ENCODE data around the gene MEF2B. TPM values are rescaled to one million over a fixed set of nuclear protein-coding genes. Genes with fewer than 3 reads are reported as not detected.
"Not testable (repeated sequence)": the region's sequence is repeated elsewhere in the genome, so short reads cannot be mapped to it uniquely, and the experiment has no call there.

Gene MEF2B
- total RNA-seq, 1 donor from 2014 or later, result 2.8 TPM

GRCh38 chr19:19140476-19140875 lies 29.6 kb downstream of the MEF2B start:
- DNase-seq (ENCODE audit: low spot score in 2 of 2, unreplicated experiment in 2 of 2), result no peak
- Mint-ChIP-seq H3K4me1 (peaks cover 17% of the 10 kb centered on the region), H3K4me3 (no peak overlapping the region), H3K27me3 (ENCODE audit: low read depth) (peaks cover 5% of the 10 kb centered on the region), H3K36me3 (no peaks in the 10 kb centered on the region), H3K9me3 (no peaks in the 10 kb centered on the region), H3K27ac (no peak overlapping the region)
- TF ChIP-seq, protein P1, sequence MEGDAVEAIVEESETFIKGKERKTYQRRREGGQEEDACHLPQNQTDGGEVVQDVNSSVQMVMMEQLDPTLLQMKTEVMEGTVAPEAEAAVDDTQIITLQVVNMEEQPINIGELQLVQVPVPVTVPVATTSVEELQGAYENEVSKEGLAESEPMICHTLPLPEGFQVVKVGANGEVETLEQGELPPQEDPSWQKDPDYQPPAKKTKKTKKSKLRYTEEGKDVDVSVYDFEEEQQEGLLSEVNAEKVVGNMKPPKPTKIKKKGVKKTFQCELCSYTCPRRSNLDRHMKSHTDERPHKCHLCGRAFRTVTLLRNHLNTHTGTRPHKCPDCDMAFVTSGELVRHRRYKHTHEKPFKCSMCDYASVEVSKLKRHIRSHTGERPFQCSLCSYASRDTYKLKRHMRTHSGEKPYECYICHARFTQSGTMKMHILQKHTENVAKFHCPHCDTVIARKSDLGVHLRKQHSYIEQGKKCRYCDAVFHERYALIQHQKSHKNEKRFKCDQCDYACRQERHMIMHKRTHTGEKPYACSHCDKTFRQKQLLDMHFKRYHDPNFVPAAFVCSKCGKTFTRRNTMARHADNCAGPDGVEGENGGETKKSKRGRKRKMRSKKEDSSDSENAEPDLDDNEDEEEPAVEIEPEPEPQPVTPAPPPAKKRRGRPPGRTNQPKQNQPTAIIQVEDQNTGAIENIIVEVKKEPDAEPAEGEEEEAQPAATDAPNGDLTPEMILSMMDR (IDR thresholded peaks at IDR 0.05; ENCODE audit: unreplicated experiment), result no peak

DNA sequence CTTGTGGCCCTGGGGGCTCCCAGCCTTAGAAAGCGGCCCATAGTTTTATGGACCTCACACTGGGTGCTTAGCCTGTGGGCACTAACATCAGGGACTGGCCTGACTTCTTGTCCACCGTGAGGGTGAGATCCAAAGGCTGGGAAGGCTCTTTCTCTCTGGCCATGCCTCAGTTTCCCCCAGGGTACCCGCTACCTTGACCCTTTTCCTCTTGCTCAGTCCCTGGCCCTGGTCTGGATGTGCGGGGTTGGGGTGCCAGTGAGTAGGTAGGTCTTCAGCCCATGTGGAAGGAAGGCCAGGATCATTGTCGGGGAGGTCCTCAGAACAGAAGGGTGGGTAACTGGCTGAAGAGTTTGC lies 30.2 kb downstream of the MEF2B start:
- Mint-ChIP-seq H3K4me3 (no peak overlapping the region), H3K9me3 (no peaks in the 10 kb centered on the region)

DNA sequence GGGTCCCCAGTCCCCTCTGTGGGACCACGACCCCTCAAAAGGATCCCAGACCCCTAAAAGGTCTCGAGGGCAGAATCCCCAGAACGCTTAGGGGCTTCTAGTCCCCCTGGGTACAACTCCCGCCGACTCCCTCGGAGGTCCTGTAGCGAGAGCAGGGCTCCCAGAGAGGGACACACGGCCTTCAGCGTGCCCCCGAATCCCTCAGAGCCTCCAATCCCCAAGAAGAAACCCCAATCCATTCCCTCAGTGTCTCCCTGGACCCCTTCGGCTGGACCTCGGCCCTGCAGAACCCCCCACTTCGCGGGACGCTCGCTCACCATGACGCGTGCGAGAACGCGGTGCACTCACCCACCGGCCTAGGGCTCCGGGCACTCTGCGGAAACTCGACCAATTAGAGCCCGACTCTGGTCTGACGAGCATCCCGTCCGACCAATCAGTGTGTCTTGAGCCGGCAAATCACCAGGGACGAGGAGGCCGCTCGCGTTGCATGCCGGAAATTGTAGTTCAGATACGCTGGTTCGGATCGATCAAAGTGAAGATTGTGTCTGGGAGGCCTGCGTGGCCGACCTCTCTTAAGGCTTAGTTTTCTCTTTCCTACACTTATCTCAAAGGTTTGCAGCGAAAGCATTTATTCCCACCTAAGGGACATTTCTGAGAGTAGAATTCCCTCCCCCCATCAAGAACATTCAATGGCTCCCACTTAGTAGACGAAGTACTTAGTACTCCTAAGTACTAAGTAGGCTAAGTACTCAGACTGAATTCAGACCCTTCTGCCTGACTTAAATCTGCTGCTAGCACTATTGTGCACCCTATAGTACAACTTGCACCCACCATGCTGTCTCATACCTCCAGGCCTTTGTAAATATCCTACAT lies 31.7 kb downstream of the MEF2B start, which contains the start of gene TMEM161A:
TMEM161A (minus strand) TSS at position 370 of the 873 bp plus-strand sequence; CDS start at position 320, 50 bp downstream.
- peaks cover 5% of the 10 kb centered on the region for H3K27me3 Mint-ChIP-seq (ENCODE audit: low read depth)
- H3K4me3 Mint-ChIP-seq, result peak within 1 kb of the TSS; percentile 97
- no peaks in the 10 kb centered on the region for H3K9me3 Mint-ChIP-seq
- H3K27ac Mint-ChIP-seq, result peak within 1 kb of the TSS; percentile 90
- peak; percentile 95 to 98 for DNase-seq (ENCODE audit: low spot score in 2 of 2, unreplicated experiment in 2 of 2)
- H3K4me1 Mint-ChIP-seq, result peaks cover 17% of the 10 kb centered on the region
- peaks cover 2% of the 10 kb centered on the region for H3K36me3 Mint-ChIP-seq
- TF ChIP-seq, protein P1 (IDR thresholded peaks at IDR 0.05; ENCODE audit: unreplicated experiment), result no peak

More for the DNA sequence above, 30.2 kb downstream of the MEF2B start:
- Mint-ChIP-seq H3K4me1 (peaks cover 17% of the 10 kb centered on the region), H3K36me3 (no peaks in the 10 kb centered on the region), H3K27me3 (ENCODE audit: low read depth) (peaks cover 5% of the 10 kb centered on the region), H3K27ac (no peak overlapping the region)
- TF ChIP-seq, protein P1 (IDR thresholded peaks at IDR 0.05; ENCODE audit: unreplicated experiment), result peak; percentile 31
- no peak for DNase-seq (ENCODE audit: low spot score in 2 of 2, unreplicated experiment in 2 of 2)

- Mint-ChIP-seq H3K36me3 (peaks cover 3% of the 10 kb centered on the region), H3K27me3 (ENCODE audit: low read depth) (peaks cover 5% of the 10 kb centered on the region), H3K4me3 (peak overlapping the region; percentile 97), H3K9me3 (no peaks in the 10 kb centered on the region), H3K27ac (peak overlapping the region; percentile 90), H3K4me1 (peaks cover 17% of the 10 kb centered on the region)
- TF ChIP-seq, protein P1 (IDR thresholded peaks at IDR 0.05; ENCODE audit: unreplicated experiment), result no peak
- no peak for DNase-seq (ENCODE audit: low spot score in 2 of 2, unreplicated experiment in 2 of 2)
These were observed 32.4 kb downstream of the MEF2B start for GRCh38 chr19:19137556-19138108.

GRCh38 chr19:19135713-19136112 lies 34.4 kb downstream of the MEF2B start:
- Mint-ChIP-seq H3K4me1 (peaks cover 17% of the 10 kb centered on the region), H3K36me3 (peaks cover 14% of the 10 kb centered on the region)
- not testable (repeated sequence) for H3K4me3 Mint-ChIP-seq; H3K9me3 Mint-ChIP-seq; DNase-seq (ENCODE audit: low spot score in 2 of 2, unreplicated experiment in 2 of 2); H3K27ac Mint-ChIP-seq; H3K27me3 Mint-ChIP-seq (ENCODE audit: low read depth)

DNA sequence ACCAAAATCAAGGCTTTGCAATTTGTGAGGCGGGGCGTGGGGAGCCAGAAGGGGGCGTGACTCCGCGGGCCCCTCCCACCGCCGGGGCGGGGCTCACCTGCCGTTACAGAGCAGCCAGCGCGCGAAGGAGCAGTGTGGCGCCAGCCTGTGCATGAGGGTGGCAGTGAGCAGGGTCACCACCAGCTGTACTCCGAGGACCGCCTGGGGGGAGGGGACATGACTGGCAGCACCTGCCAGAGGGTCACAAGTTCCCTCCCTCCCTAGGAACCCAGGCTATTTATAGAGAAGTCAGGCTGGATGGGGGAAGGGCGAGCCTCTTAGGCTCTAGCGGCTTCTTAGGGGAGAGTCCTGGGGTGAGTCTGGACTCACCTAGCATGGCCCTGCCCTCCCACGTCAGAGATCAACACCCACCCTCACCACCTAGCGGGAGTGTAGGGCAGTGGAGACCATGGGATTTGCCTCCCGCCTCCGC lies 35.3 kb downstream of the MEF2B start:
- Mint-ChIP-seq H3K27ac (no peak overlapping the region), H3K27me3 (ENCODE audit: low read depth) (no peaks in the 10 kb centered on the region), H3K4me3 (no peak overlapping the region), H3K9me3 (peaks cover 7% of the 10 kb centered on the region), H3K4me1 (peaks cover 17% of the 10 kb centered on the region), H3K36me3 (peaks cover 18% of the 10 kb centered on the region)
- TF ChIP-seq, protein P1 (IDR thresholded peaks at IDR 0.05; ENCODE audit: unreplicated experiment), result no peak
- no peak for DNase-seq (ENCODE audit: low spot score in 2 of 2, unreplicated experiment in 2 of 2)

Data from mesothelial cell of epicardium (in vitro differentiated cells).